ENCODE data around the gene GPR39. TPM values are rescaled to one million over a fixed set of nuclear protein-coding genes. Genes with fewer than 3 reads are reported as not detected.

GPR39 gene
- total RNA-seq, 4 donors from 2014 or later = 0.15 TPM; not detected in 3

- H3K4me1 ChIP-seq = no peaks in the 10 kb centered on the region
- TF ChIP-seq POLR2A (IDR thresholded peaks at IDR 0.05) = no peak
- TF ChIP-seq, protein P1, sequence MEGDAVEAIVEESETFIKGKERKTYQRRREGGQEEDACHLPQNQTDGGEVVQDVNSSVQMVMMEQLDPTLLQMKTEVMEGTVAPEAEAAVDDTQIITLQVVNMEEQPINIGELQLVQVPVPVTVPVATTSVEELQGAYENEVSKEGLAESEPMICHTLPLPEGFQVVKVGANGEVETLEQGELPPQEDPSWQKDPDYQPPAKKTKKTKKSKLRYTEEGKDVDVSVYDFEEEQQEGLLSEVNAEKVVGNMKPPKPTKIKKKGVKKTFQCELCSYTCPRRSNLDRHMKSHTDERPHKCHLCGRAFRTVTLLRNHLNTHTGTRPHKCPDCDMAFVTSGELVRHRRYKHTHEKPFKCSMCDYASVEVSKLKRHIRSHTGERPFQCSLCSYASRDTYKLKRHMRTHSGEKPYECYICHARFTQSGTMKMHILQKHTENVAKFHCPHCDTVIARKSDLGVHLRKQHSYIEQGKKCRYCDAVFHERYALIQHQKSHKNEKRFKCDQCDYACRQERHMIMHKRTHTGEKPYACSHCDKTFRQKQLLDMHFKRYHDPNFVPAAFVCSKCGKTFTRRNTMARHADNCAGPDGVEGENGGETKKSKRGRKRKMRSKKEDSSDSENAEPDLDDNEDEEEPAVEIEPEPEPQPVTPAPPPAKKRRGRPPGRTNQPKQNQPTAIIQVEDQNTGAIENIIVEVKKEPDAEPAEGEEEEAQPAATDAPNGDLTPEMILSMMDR (IDR thresholded peaks at IDR 0.05 in 4 of 5, conservative IDR thresholded peaks at IDR 0.05 in 1 of 5) = no peak
- H3K36me3 ChIP-seq = no peaks in the 10 kb centered on the region
- no peak overlapping the region for H3K4me3 ChIP-seq
- DNase-seq = no peak
- intact Hi-C loops (cut with DNase I; ENCODE audit: low total_unique reads) = no loop called here
- H3K27me3 ChIP-seq = no peaks in the 10 kb centered on the region
- no peak for ATAC-seq
- H3K27ac ChIP-seq = no peak overlapping the region
- H3K9me3 ChIP-seq = no peaks in the 10 kb centered on the region
- in situ Hi-C loops (cut with MboI; ENCODE audit: low sequenced_read_pairs in 4 of 4) = no loop called here
Observed at GRCh38 chr2:132606649-132607048, 190.0 kb downstream of the GPR39 start.

DNA sequence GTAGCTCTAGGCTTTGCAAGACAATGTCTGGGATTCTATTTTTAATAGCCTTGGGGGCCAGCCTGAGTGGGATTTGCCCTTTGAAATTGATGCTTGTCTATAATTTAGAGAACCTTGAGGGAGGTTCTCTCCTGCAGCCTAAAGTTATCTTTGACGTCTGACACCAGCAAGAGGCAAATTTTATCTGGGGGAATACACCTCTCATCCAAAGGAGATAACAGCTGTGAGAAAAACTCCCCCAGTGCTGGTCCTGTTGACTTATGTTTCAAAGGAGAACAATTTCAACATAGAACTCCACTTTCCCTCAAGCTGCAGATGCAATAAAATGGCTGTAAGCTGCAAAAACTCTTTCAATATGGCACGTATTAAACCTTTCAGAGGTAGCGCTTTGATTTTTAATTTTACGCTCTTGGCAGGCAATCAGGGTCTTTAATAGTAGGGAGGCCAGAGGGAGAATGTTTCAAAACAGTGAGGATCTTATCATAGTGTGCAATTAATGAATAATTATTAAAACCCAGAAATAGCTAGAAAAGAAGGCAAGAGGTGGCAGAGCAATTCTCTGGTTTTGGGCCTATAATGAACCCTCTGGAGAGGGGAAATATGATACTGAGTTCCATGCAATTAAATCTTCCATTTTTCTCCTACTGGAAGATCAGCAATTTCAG is 191.0 kb downstream of the GPR39 start:
- intact Hi-C loops (cut with DNase I; ENCODE audit: low total_unique reads) = no loop called here
- ATAC-seq (no peak), DNase-seq (no peak)
- Histone ChIP-seq H3K36me3 (no peaks in the 10 kb centered on the region), H3K27ac (no peak overlapping the region), H3K4me3 (no peak overlapping the region), H3K9me3 (no peaks in the 10 kb centered on the region), H3K4me1 (no peaks in the 10 kb centered on the region), H3K27me3 (no peaks in the 10 kb centered on the region)
- TF ChIP-seq, protein P1 (IDR thresholded peaks at IDR 0.05 in 4 of 5, conservative IDR thresholded peaks at IDR 0.05 in 1 of 5) = no peak
- TF ChIP-seq POLR2A (IDR thresholded peaks at IDR 0.05) = no peak
- in situ Hi-C loops (cut with MboI; ENCODE audit: low sequenced_read_pairs in 4 of 4) = no loop called here

DNA sequence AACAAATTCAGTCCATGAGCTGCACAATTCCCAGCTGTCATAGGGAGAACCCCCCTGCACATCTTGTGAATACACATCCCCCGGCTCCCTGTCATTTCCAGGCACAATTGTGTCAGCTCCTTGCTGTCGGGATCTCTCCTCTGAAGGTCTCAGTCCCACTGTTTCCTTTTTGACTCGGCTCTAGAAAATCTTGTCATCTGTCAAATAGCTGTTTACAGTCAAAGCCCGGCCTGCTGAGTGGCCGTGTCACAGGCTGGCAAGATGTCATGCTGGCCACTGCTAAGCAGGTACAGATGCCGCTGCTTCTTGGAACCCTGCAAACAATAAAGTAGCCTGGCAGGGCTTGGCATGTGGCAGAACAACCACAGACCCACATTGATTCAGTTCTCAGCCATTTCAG is 191.7 kb downstream of the GPR39 start:
- DNase-seq (no peak), ATAC-seq (no peak)
- in situ Hi-C loops (cut with MboI; ENCODE audit: low sequenced_read_pairs in 4 of 4) = no loop called here
- Histone ChIP-seq H3K27me3 (no peaks in the 10 kb centered on the region), H3K9me3 (no peaks in the 10 kb centered on the region), H3K36me3 (no peaks in the 10 kb centered on the region), H3K27ac (no peak overlapping the region), H3K4me3 (no peak overlapping the region), H3K4me1 (no peaks in the 10 kb centered on the region)
- TF ChIP-seq, protein P1 (IDR thresholded peaks at IDR 0.05 in 4 of 5, conservative IDR thresholded peaks at IDR 0.05 in 1 of 5) = no peak
- TF ChIP-seq POLR2A (IDR thresholded peaks at IDR 0.05) = no peak
- intact Hi-C loops (cut with DNase I; ENCODE audit: low total_unique reads) = no loop called here

DNA sequence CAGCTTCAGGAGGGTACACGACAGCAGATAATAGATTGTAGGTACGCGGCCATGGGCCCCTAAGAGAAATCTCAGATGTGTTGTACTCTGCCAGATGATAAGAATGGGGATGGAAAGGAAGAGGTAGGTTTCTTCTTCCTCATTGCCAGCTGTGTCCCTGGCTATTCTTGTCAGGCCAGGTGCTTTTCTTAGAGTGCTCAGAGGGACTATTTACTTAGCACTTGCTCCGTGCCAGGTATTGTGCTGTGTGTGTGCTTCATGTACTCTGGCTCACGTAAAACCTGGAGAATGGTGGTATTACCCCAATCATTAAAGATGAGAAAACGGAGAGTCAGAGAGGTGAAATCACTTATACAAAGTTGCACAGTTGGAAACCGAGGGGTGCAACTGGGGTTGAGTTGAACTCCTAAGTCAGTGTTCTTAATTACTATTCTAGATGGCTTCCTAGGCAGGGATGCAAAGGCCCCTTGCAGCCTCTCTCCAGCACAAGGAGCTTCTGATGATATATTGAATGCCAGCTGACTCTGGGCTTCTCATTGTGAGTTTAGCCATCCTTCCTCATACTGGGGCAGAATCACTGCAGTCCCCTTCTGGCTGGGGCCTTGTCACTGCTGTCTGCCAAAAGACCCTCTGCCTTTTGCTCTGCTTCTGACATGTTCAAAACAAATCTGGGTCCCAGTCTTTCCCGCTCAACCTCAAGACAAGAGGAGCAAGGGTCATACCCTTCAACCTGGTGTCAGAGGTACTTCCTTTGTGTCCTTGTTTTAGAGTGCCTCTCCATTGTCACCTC is 192.7 kb downstream of the GPR39 start:
- Histone ChIP-seq H3K4me1 (no peaks in the 10 kb centered on the region), H3K27me3 (no peaks in the 10 kb centered on the region), H3K27ac (no peak overlapping the region), H3K9me3 (no peaks in the 10 kb centered on the region), H3K4me3 (no peak overlapping the region), H3K36me3 (no peaks in the 10 kb centered on the region)
- no peak for ATAC-seq
- TF ChIP-seq, protein P1 (IDR thresholded peaks at IDR 0.05 in 4 of 5, conservative IDR thresholded peaks at IDR 0.05 in 1 of 5) = no peak
- TF ChIP-seq POLR2A (IDR thresholded peaks at IDR 0.05) = no peak
- no peak for DNase-seq
- intact Hi-C loops (cut with DNase I; ENCODE audit: low total_unique reads) (no loop called here), in situ Hi-C loops (cut with MboI; ENCODE audit: low sequenced_read_pairs in 4 of 4) (no loop called here)

Data from gastrocnemius medialis (tissue), 4 donors.